ENCODE data around the gene DENND6B. TPM values are rescaled to one million over a fixed set of nuclear protein-coding genes. Genes with fewer than 3 reads are reported as not detected.
A peak's percentile ranks its signal among the peaks of the same experiment; 100 is the strongest.

DENND6B gene
- total RNA-seq, 1 experiment from 2014 or later: 11.0 TPM

- ChIA-PET RAD21 (ENCODE audit: low non-redundant PET in 1 of 2, low total read pairs in 2 of 2, uncharacterized antibody in 2 of 2, unreplicated experiment in 2 of 2) (no interaction called here), POLR2A (interaction anchor here (1.4 to 2.3 kb wide), 2 partner anchors 21 to 34 kb away, joined by 3 to 7 read pairs; partner anchors contain the start of gene HDAC10), CTCF (interaction anchor here (0.6 to 1.6 kb wide), 2 partner anchors 21 to 58 kb away, joined by 3 to 4 read pairs; partner anchors contain the start of gene HDAC10)
- Histone ChIP-seq H3K9me3 (ENCODE audit: control insufficient read depth in 1 of 2, insufficient read depth in 1 of 2, low read depth in 1 of 2, low read length in 2 of 2) (peaks cover 4 to 11% of the 10 kb centered on the region in 2 experiments; a peak in 2 of 4 replicates), H4K20me1 (ENCODE audit: insufficient read depth) (no peaks in the 10 kb centered on the region), H3K9ac (ENCODE audit: low read length) (no peak overlapping the region), H2AFZ (ENCODE audit: low read depth, low read length, poor library complexity, severe bottlenecking) (no peak overlapping the region), H3K36me3 (ENCODE audit: control insufficient read depth in 1 of 2, insufficient read depth in 2 of 2, low read length in 2 of 2) (peaks cover 9 to 24% of the 10 kb centered on the region in 2 experiments), H3K27ac (ENCODE audit: low read depth, low read length) (peak overlapping the region; percentile 22; the same call in 1 of the 2 replicates), H3K79me2 (ENCODE audit: insufficient read depth, low read length) (no peaks in the 10 kb centered on the region; the same call in 1 of the 2 replicates), H3K4me3 (replicated peaks in 1 of 2; ENCODE audit: low read depth in 1 of 2, low read length in 2 of 2) (no peak overlapping the region), H3K4me2 (ENCODE audit: low read length) (0 out of 2 replicates have a peak overlapping the region, but pooled peaks have one; percentile 97), H3K4me1 (ENCODE audit: control insufficient read depth in 1 of 2, insufficient read depth in 2 of 2, low read length in 2 of 2) (peaks cover 27 to 55% of the 10 kb centered on the region in 2 experiments), H3K9me2 (ENCODE audit: insufficient read depth) (no peaks in the 10 kb centered on the region), H3K27me3 (ENCODE audit: insufficient read depth, low read length) (no peaks in the 10 kb centered on the region)
- intact Hi-C loops (cut with micrococcal nuclease): no loop called here
- TF ChIP-seq ELF1 (IDR thresholded peaks at IDR 0.05; ENCODE audit: borderline replicate concordance, low read depth) (no peak), CBX3 (IDR thresholded peaks at IDR 0.05; ENCODE audit: low read depth) (no peak), ZBTB33 (IDR thresholded peaks at IDR 0.05; ENCODE audit: extremely low read depth, insufficient replicate concordance, low read length) (no peak), ATF3 (IDR thresholded peaks at IDR 0.05) (no peak), EGR1 (IDR thresholded peaks at IDR 0.05; ENCODE audit: low read depth) (no peak), JUND (IDR thresholded peaks at IDR 0.05) (no peak), CTCF (IDR thresholded peaks at IDR 0.05 in 2 of 3, conservative IDR thresholded peaks at IDR 0.05 in 1 of 3; ENCODE audit: borderline replicate concordance in 1 of 3, insufficient read depth in 1 of 3, low read depth in 2 of 3, low read length in 2 of 3) (no peak), TCF7L2 (IDR thresholded peaks at IDR 0.05; ENCODE audit: borderline replicate concordance, extremely low read depth, insufficient read depth, insufficient read length) (no peak), EZH2 (IDR thresholded peaks at IDR 0.05) (no peak), FOSL1 (IDR thresholded peaks at IDR 0.05; ENCODE audit: low read depth) (no peak), RAD21 (IDR thresholded peaks at IDR 0.05; ENCODE audit: low read depth) (no peak), POLR2AphosphoS5 (IDR thresholded peaks at IDR 0.05; ENCODE audit: low read depth, low read length) (no peak), SIN3A (IDR thresholded peaks at IDR 0.05; ENCODE audit: low read depth) (no peak), ZNF274 (IDR thresholded peaks at IDR 0.05; ENCODE audit: low read depth, low read length) (no peak), ZFX (IDR thresholded peaks at IDR 0.05) (no peak), POLR2A (IDR thresholded peaks at IDR 0.05; ENCODE audit: borderline replicate concordance, extremely low read depth, insufficient read depth, insufficient read length) (no peak), CEBPB (IDR thresholded peaks at IDR 0.05; ENCODE audit: low read depth) (no peak), REST (IDR thresholded peaks at IDR 0.05; ENCODE audit: low read depth) (no peak), SP1 (IDR thresholded peaks at IDR 0.05; ENCODE audit: low read depth) (no peak)
- BruUV-seq (replicated peaks): no TSS peak
- ATAC-seq (peak; percentile 4), DNase-seq (ENCODE audit: low read depth, low spot score) (no peak)
Observed at GRCh38 chr22:50272044-50272802, 54.6 kb downstream of the DENND6B start.
